SK-N-MC (cell line): ENCODE data around the gene CHST14.

Experiments
- DNase-seq: peaks from one replicate; pipeline ENCODE4 v3.0.0-alpha.2; 2011; ENCODE audit warnings: low read depth, low spot score
- H3K27ac ChIP-seq: fragments of 200-600 bp; sonication (generic); 2 replicates; pipeline ENCODE4 v1.5.1; 2016; ENCODE audit warnings: mixed run types
- H3K36me3 ChIP-seq: fragments of 200-600 bp; sonication (generic); 2 replicates; pipeline ENCODE4 v1.6.1; 2017; ENCODE audit warnings: antibody characterized with exemption, low read length, mixed read lengths; ENCODE audit not compliant: insufficient read depth
- H3K4me3 ChIP-seq: fragments of 200-600 bp; sonication (generic); 2 replicates; pipeline ENCODE4 v1.5.1; 2016
- H3K9ac ChIP-seq: fragments of 200-600 bp; sonication (generic); 2 replicates; pipeline ENCODE4 v1.8.0; 2017; ENCODE audit warnings: mixed run types, mixed read lengths; ENCODE audit not compliant: insufficient read length
- H3K9me3 ChIP-seq: fragments of 200-600 bp; sonication (generic); 2 replicates; pipeline ENCODE4 v1.6.1; 2017; ENCODE audit warnings: low read depth, mild to moderate bottlenecking, antibody characterized with exemption, low read length, moderate library complexity, mixed read lengths
- EZH2 ChIP-seq: fragments of 200-600 bp; sonication (generic); IDR thresholded peaks from one replicate; pipeline ENCODE4 v1.6.1; 2017; ENCODE audit warnings: antibody characterized with exemption
- FOXP2 ChIP-seq: optimal IDR thresholded peaks from 2 replicates; pipeline ENCODE3; 2011; ENCODE audit warnings: mild to moderate bottlenecking, moderate library complexity; ENCODE audit not compliant: insufficient read depth; ENCODE audit errors: extremely low read length, control extremely low read depth
- POLR2AphosphoS5 ChIP-seq: IDR thresholded peaks from 2 replicates; pipeline ENCODE4 v1.6.1; 2012; ENCODE audit warnings: mild to moderate bottlenecking, low read depth, low read length, borderline replicate concordance

Gene CHST14

GRCh38 chr15:40500568-40501330, 30.0 kb downstream of the CHST14 start:
- DNase-seq, result no peak
- Histone ChIP-seq H3K9ac (no peak overlapping the region), H3K4me3 (no peak overlapping the region), H3K9me3 (no peaks in the 10 kb centered on the region), H3K27ac (no peak overlapping the region), H3K36me3 (no peaks in the 10 kb centered on the region)
- TF ChIP-seq FOXP2 (no peak), EZH2 (no peak), POLR2AphosphoS5 (no peak)

GRCh38 chr15:40501487-40501886, 30.7 kb downstream of the CHST14 start:
- no peak overlapping the region for H3K4me3 ChIP-seq
- TF ChIP-seq POLR2AphosphoS5 (no peak), FOXP2 (no peak), EZH2 (no peak)
- H3K27ac ChIP-seq, result no peak overlapping the region
- no peak for DNase-seq
- H3K9me3 ChIP-seq, result no peaks in the 10 kb centered on the region
- H3K36me3 ChIP-seq, result no peaks in the 10 kb centered on the region
- no peak overlapping the region for H3K9ac ChIP-seq

GRCh38 chr15:40506964-40507571, 36.3 kb downstream of the CHST14 start:
- TF ChIP-seq EZH2 (no peak), FOXP2 (no peak), POLR2AphosphoS5 (no peak)
- no peak overlapping the region for H3K27ac ChIP-seq
- no peaks in the 10 kb centered on the region for H3K36me3 ChIP-seq
- H3K9ac ChIP-seq, result no peak overlapping the region
- no peak for DNase-seq
- no peaks in the 10 kb centered on the region for H3K9me3 ChIP-seq
- H3K4me3 ChIP-seq, result no peak overlapping the region

DNA sequence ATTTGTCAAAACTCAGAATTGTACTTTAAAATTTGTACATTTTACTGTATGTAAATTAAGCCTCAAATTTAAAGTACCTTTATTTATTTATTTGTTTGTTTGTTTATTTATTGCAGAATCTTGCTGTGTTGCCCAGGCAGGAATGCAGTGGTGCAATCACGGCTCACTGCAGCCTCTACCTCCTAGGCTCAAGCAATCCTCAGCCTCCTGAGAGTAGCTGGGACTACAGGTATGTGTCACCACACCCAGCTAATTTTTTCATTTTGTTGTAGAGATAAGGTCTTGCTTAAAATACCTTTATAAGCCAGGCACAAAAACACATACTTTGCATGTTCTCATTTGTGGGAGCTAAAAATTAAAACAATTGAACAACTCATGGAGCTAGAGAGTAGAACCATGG, 37.4 kb downstream of the CHST14 start:
- H3K9me3 ChIP-seq, result no peaks in the 10 kb centered on the region
- no peak overlapping the region for H3K27ac ChIP-seq
- no peak overlapping the region for H3K4me3 ChIP-seq
- no peak for DNase-seq
- H3K36me3 ChIP-seq, result no peaks in the 10 kb centered on the region
- H3K9ac ChIP-seq, result no peak overlapping the region
- TF ChIP-seq EZH2, result no peak
- TF ChIP-seq FOXP2, result no peak
- no peak for TF ChIP-seq POLR2AphosphoS5

- Histone ChIP-seq H3K9me3 (no peaks in the 10 kb centered on the region), H3K36me3 (no peaks in the 10 kb centered on the region), H3K9ac (no peak overlapping the region), H3K4me3 (no peak overlapping the region), H3K27ac (no peak overlapping the region)
- DNase-seq, result no peak
- no peak for TF ChIP-seq EZH2
Observed at GRCh38 chr15:40510201-40510600, 39.4 kb downstream of the CHST14 start.

- no peaks in the 10 kb centered on the region for H3K36me3 ChIP-seq
- no peaks in the 10 kb centered on the region for H3K9me3 ChIP-seq
- DNase-seq, result no peak
- no peak overlapping the region for H3K27ac ChIP-seq
- no peak overlapping the region for H3K9ac ChIP-seq
- TF ChIP-seq POLR2AphosphoS5 (no peak), FOXP2 (no peak), EZH2 (no peak)
- H3K4me3 ChIP-seq, result no peak overlapping the region
Observed at GRCh38 chr15:40511093-40511471, 40.3 kb downstream of the CHST14 start.

GRCh38 chr15:40511472-40512133, 40.8 kb downstream of the CHST14 start:
- Histone ChIP-seq H3K27ac (no peak overlapping the region), H3K4me3 (no peak overlapping the region), H3K9ac (no peak overlapping the region), H3K36me3 (no peaks in the 10 kb centered on the region), H3K9me3 (no peaks in the 10 kb centered on the region)
- no peak for DNase-seq
- no peak for TF ChIP-seq POLR2AphosphoS5
- no peak for TF ChIP-seq EZH2
- TF ChIP-seq FOXP2, result no peak

DNA sequence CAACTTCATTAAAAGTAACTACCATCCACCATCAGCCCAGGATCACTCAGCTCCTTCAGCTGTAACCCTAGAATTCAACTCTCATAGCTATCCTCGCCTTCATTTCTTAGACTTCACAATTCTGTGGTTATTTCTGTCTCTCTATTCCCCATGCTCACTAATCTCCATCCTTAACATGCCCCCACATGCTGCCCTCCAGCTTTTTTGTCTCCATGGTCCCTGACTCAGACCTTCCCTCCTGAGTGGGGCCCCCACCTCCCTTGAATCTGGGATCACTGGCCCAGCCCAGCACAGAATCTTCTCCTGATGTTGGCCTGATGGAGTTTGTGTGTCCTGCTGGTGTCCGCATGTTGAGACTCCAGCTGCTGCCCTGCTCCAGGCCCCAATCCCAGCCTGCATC, 41.7 kb downstream of the CHST14 start:
- TF ChIP-seq FOXP2 (no peak), EZH2 (no peak), POLR2AphosphoS5 (no peak)
- Histone ChIP-seq H3K9ac (no peak overlapping the region), H3K9me3 (no peaks in the 10 kb centered on the region), H3K36me3 (no peaks in the 10 kb centered on the region), H3K27ac (no peak overlapping the region), H3K4me3 (no peak overlapping the region)
- DNase-seq, result no peak
